Left kidney (tissue), 2 donors: ENCODE results near the gene ADAT1. TPM values are rescaled to one million over a fixed set of nuclear protein-coding genes. Genes with fewer than 3 reads are reported as not detected.

Experiments used
- DNase-seq: peaks from one replicate; pipeline ENCODE4 v3.0.0-alpha.2; 2013
- polyA plus RNA-seq: library from polyadenylated mRNA; unstranded; fragments of 120-200 nt; gene quantifications from one replicate; pipeline ENCODE4 v1.2.1, GENCODE V29; 2013; ENCODE audit not compliant: insufficient read length

ADAT1 gene
- polyA plus RNA-seq, 1 donor, result 60.0 TPM

GRCh38 chr16:75576384-75576811, 46.7 kb downstream of the ADAT1 start:
- no peak for DNase-seq

GRCh38 chr16:75575958-75576357, 47.1 kb downstream of the ADAT1 start:
- no peak for DNase-seq

- no peak for DNase-seq
Measured at GRCh38 chr16:75573955-75574354, 49.1 kb downstream of the ADAT1 start.

DNA sequence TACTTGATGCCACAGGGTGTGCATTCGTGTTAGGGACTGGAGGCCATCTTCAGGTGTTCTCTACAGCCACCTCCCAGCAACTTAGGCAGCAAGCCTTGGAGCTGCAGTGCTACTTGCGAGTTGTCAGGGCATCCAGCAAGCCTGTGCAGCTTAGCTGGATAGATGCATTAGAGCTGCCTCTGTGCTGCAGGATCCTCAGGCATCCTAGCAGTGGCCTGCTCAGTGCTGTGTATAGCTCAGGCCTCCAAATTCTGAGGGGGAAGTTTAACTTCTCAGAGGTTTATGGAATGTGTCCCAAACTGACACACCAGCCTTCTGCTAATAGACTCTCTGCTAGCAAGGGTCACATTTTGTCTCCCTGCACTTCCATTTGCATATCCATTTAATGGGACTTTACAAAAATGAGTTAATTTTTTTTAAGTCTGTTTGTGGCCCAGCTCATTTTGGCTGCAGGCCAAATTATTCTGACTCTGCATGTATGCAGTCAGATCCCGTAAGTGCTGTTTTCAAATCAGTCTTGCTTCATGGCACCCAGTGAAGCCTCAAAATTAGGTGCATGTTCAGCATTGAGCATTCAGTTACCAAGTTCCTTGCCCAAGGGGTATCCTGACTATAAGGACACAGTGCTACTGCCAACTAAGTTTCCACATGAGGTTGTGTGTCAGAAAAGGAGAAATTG, 50.1 kb downstream of the ADAT1 start:
- no peak for DNase-seq

DNA sequence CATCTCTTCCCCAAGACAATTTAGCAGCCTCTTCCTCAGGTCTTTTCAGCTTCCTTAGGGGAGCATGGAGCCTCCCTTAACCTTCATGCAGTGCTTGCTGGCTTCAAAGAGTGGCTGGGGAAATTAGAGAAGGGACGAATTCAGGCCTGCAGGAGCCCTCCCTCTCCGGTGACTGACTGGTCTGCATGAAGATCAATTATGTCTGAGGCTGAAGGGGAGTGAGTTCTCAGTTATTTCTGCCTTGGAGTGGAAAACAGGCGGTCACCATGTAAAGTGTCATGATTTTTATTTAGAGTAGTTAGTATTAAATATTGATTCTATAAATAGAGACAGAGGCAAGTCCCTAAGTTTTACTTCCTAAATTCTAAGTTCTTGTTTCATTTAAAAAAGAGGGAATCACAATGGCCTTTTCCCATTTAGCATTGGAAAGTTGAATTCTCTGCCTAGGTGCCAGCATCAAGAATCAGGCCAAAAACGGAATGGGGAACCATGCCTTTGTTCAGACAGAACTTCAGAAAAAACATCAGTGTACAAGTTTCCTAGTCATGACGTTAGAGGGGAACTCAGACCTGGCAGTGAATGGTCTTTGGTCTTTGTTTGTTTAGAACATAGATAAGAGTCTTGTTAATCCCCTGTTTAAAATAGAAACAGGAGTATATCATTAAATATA, 52.5 kb downstream of the ADAT1 start:
- DNase-seq, result no peak

DNA sequence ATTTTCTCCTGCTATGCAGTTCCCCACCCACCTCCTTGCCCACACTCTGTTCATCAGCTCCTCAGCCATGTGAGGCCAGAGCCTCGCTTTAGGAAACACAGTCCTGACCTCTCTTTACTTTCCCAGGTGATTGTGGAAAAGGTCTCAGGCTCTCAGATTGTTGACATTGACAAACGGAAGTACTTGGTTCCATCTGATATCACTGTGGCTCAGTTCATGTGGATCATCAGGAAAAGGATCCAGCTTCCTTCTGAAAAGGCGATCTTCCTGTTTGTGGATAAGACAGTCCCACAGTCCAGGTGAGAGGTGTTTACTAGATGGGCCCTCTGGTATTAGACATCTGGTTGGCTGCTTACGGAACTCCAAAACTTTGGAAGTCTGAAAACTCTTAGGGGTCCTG, 55.2 kb downstream of the ADAT1 start:
- no peak for DNase-seq

GRCh38 chr16:75566758-75567255, 56.3 kb downstream of the ADAT1 start:
- no peak for DNase-seq

DNA sequence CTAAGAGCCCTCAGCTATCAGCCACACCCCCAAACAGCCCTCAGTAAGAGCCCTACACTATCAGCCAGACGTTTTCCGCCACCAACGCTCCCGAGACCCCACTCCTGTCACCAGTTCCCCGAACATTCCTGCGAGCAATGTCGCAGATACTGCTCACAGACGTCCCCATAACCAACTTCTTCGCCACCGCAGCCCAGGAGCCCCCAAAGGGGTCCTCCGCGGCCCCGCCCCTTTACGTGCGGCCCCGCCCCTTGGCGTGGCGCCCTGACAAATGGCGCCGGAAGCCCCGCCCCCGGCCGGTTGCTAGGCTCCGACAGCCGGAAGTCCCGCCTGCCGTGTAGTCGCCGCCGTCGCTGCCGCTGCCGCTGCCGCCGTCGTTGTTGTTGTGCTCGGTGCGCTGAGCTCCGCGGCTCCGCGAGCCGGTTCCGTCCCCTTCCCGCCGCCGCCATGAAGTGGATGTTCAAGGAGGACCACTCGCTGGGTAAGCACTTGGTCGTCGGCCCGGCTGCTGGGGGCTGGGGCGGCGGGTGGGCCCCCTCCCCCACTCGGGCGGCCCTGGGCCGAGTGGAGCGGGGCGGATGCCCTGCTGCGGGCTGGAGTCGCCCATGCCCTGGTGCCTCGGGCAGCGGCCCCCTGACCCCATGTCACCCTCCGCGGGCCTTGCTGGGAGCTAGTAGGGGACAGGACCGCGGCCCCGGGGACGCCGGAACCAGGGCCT, 56.9 kb downstream of the ADAT1 start, which contains the start of gene GABARAPL2:
Gene GABARAPL2 (plus strand): TSS at position 340 of the 718 bp plus-strand sequence. CDS start 108 bp downstream, at position 448.
- DNase-seq, result peak; percentile 88

DNA sequence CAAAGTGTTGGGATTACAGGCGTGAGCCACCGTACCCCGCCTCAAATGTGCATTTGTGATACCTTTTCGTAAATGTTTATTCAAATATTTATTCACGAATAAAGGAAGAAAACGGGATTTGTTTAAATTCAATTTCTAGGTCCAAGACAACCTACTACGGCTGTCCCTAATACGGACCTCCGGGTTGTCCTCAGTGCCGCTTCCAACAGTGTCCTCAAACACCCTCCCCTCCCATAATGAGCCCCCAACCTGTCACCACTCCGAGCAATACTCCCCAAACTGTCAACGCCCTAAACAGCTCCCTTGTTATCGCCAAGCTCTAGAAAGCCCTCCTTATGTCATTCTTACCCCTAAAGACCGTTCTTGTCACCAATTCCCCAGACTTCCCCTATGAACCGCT, 57.4 kb downstream of the ADAT1 start:
- no peak for DNase-seq

DNA sequence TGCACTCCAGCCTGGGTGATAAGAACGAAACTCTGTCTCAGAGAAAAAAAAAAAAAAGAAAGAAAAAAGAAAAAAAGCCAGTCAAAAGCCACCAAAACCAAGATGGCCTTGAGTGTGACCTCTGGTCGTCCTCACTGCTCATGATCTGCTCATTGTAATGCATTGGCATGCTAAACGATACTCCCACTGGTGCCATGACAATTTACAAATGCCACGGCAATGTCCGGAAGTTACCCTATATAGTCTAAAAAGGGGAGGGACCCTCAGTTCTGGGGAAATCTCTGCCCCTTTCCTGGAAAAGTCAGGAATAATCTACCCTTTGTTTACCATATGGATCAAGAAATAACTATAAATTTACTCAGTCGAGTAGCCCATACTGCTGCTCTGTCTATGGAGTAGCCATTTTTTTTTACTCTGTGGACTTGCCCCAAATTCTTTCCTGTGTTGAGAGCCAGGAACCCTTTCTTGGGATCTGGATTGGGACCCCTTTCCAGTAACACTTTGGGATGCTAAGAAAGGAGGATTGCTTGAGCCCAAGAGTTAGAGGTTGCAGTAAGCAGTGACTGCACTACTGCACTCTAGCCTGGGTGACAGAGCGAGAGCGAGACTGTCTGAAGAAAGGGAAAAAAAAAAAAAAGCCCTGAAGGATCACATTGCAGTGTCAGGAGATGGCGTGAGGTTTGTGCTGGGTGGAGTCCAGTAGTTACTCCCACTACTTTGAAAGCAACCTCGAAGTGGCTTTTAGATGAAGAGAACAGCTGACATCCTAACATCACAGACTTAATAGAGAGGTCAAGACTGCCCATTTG, 63.3 kb downstream of the ADAT1 start:
- DNase-seq, result peak; percentile 18

GRCh38 chr16:75558846-75559401, 64.2 kb downstream of the ADAT1 start:
- no peak for DNase-seq

DNA sequence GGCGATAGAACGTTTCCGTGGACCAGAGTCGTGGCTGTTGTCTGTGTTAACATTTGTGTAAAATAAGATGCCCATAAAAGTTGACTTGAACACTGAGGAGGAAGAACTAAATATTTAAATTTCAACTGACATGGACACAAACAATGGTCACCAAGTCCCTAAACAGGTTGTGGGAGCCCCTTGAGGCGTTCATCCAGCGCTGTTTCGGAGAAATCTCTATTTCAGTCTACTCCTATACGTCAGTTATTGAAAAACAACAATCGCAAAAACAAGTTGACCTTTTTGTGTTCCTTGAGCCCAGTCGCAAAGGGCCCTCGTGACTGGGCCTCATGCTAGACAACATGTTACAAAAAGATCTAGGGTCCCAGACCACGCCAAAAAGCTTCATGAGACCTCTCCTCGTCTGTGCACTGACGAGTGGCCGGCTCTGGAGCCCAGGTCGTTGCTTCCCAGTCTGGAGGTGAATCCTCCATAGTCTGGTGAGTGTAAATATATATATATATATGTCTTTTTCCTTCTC, 66.6 kb downstream of the ADAT1 start:
- no peak for DNase-seq

- peak; percentile 93 for DNase-seq
Measured at GRCh38 chr16:75555707-75556430, 67.2 kb downstream of the ADAT1 start, which contains the start of gene TMEM231. Gene TMEM231, minus strand, starts transcription at chr16:75556252. Its CDS starts 43 bp downstream, at chr16:75556209.

- DNase-seq, result peak; percentile 90
Measured at GRCh38 chr16:75555213-75555706, 67.8 kb downstream of the ADAT1 start.

DNA sequence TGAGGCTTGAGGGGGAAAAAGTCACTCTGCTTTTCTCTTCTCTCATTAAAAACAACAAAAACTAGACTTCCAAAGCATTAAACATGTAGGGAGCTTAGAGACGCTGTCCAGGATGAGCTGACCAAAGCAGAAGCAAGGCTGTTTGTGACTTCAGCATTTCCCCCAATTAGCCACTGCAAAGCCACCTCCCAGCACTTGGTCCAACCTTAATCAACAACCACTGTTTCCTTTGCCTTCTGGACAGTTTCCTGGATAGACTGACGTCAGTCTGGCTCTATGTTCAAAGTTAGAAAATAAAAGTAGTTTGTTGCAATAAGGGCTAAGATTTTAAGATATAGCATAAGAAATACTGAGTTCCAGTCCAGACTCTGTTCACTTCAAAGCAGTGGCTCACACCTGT, 70.1 kb downstream of the ADAT1 start:
- DNase-seq, result no peak

DNA sequence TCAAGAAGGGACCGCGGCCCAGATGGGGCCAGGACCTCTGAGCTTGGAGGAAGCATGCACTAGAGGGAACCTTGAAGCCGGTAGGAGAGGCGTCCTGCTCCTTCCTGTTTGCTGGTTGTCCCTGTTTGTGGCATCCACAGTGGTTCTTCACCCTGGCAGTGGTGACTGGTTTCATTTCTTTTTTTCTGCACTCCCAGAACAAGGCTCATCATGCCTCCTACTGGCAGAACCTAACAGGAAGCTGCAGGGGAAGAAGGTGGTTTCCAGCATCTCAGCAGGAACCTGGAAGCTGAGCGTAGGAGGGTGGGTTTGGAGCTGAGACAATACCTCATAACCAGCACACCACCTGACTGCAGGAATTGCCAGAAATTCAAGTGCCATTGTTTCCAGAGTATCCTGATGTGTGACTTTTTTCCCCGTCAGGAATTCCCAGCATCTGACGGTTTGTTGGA, 72.8 kb downstream of the ADAT1 start:
- DNase-seq, result no peak
